T-helper 2 cell treated with Interferon-gamma antibody and Interleukin-4, amounts not matched to agents 5 μg/mL and 100 μg/mL, for 36 hours (primary cell): ENCODE data around the gene RC3H1.
"Not testable (repeated sequence)": the region's sequence is repeated elsewhere in the genome, so short reads cannot be mapped to it uniquely, and the experiment has no call there.

ENCODE experiments used
- DNase-seq: peaks from one replicate; pipeline ENCODE4 v3.0.0; 2021; ENCODE audit warnings: low spot score
- H3K27ac Mint-ChIP-seq: one replicate; pipeline ENCODE4 v1.8.0; 2021; ENCODE audit warnings: mild to moderate bottlenecking, mixed read lengths
- H3K27me3 Mint-ChIP-seq: one replicate; pipeline ENCODE4 v1.8.0; 2021; ENCODE audit warnings: low read depth, mixed read lengths
- H3K36me3 Mint-ChIP-seq: one replicate; pipeline ENCODE4 v1.8.0; 2021; ENCODE audit warnings: low read depth, mixed read lengths
- H3K4me1 Mint-ChIP-seq: one replicate; pipeline ENCODE4 v1.8.0; 2021; ENCODE audit warnings: low read depth, mixed read lengths
- H3K4me3 Mint-ChIP-seq: one replicate; pipeline ENCODE4 v1.8.0; 2022; ENCODE audit warnings: mild to moderate bottlenecking, moderate library complexity, mixed read lengths
- H3K9me3 Mint-ChIP-seq: one replicate; pipeline ENCODE4 v1.8.0; 2021; ENCODE audit warnings: mixed read lengths

RC3H1 gene

GRCh38 chr1:174007851-174008250 is 14.3 kb downstream of the RC3H1 start:
- no peaks in the 10 kb centered on the region for H3K27me3 Mint-ChIP-seq

GRCh38 chr1:174005032-174005431 is 17.1 kb downstream of the RC3H1 start:
- Mint-ChIP-seq H3K9me3 (no peaks in the 10 kb centered on the region), H3K4me1 (peaks cover 16% of the 10 kb centered on the region), H3K27me3 (no peaks in the 10 kb centered on the region), H3K27ac (no peak overlapping the region), H3K4me3 (no peak overlapping the region), H3K36me3 (peaks cover 21% of the 10 kb centered on the region)
- DNase-seq: no peak

More at GRCh38 chr1:174007851-174008250, 14.3 kb downstream of the RC3H1 start:
- Mint-ChIP-seq H3K4me1 (peaks cover 16% of the 10 kb centered on the region), H3K36me3 (peaks cover 24% of the 10 kb centered on the region), H3K4me3 (no peak overlapping the region), H3K9me3 (no peaks in the 10 kb centered on the region), H3K27ac (no peak overlapping the region)
- DNase-seq: no peak

- Mint-ChIP-seq H3K27me3 (no peaks in the 10 kb centered on the region), H3K27ac (no peak overlapping the region), H3K9me3 (no peaks in the 10 kb centered on the region), H3K4me1 (peaks cover 7% of the 10 kb centered on the region), H3K36me3 (peaks cover 18% of the 10 kb centered on the region), H3K4me3 (no peak overlapping the region)
- no peak for DNase-seq
These were observed 18.3 kb downstream of the RC3H1 start for GRCh38 chr1:174003867-174004266.

- H3K4me1 Mint-ChIP-seq: peaks cover 10% of the 10 kb centered on the region
- no peak for DNase-seq
- H3K27ac Mint-ChIP-seq: no peak overlapping the region
- no peaks in the 10 kb centered on the region for H3K9me3 Mint-ChIP-seq
- H3K27me3 Mint-ChIP-seq: no peaks in the 10 kb centered on the region
- no peak overlapping the region for H3K4me3 Mint-ChIP-seq
- H3K36me3 Mint-ChIP-seq: peaks cover 10% of the 10 kb centered on the region
These were observed 20.6 kb downstream of the RC3H1 start for GRCh38 chr1:174001573-174001972.

GRCh38 chr1:174000371-174000770 is 21.8 kb downstream of the RC3H1 start:
- Mint-ChIP-seq H3K27me3 (no peaks in the 10 kb centered on the region), H3K36me3 (peaks cover 8% of the 10 kb centered on the region), H3K9me3 (no peaks in the 10 kb centered on the region), H3K27ac (no peak overlapping the region), H3K4me1 (peaks cover 10% of the 10 kb centered on the region), H3K4me3 (no peak overlapping the region)
- DNase-seq: no peak

GRCh38 chr1:173997791-173998190 is 24.4 kb downstream of the RC3H1 start:
- H3K27ac Mint-ChIP-seq: no peak overlapping the region
- no peaks in the 10 kb centered on the region for H3K9me3 Mint-ChIP-seq
- no peaks in the 10 kb centered on the region for H3K27me3 Mint-ChIP-seq
- H3K4me3 Mint-ChIP-seq: no peak overlapping the region
- peaks cover 10% of the 10 kb centered on the region for H3K4me1 Mint-ChIP-seq
- DNase-seq: no peak
- H3K36me3 Mint-ChIP-seq: peaks cover 8% of the 10 kb centered on the region

- no peaks in the 10 kb centered on the region for H3K27me3 Mint-ChIP-seq
- no peak overlapping the region for H3K27ac Mint-ChIP-seq
- H3K4me3 Mint-ChIP-seq: no peak overlapping the region
- peaks cover 15% of the 10 kb centered on the region for H3K36me3 Mint-ChIP-seq
- H3K9me3 Mint-ChIP-seq: no peaks in the 10 kb centered on the region
- H3K4me1 Mint-ChIP-seq: peaks cover 10% of the 10 kb centered on the region
- DNase-seq: no peak
These were observed 25.2 kb downstream of the RC3H1 start for GRCh38 chr1:173996995-173997394.

GRCh38 chr1:173995475-173995874 is 26.7 kb downstream of the RC3H1 start:
- no peaks in the 10 kb centered on the region for H3K9me3 Mint-ChIP-seq
- peaks cover 20% of the 10 kb centered on the region for H3K36me3 Mint-ChIP-seq
- H3K27ac Mint-ChIP-seq: no peak overlapping the region
- H3K4me3 Mint-ChIP-seq: no peak overlapping the region
- H3K4me1 Mint-ChIP-seq: peaks cover 8% of the 10 kb centered on the region
- no peaks in the 10 kb centered on the region for H3K27me3 Mint-ChIP-seq
- no peak for DNase-seq

GRCh38 chr1:173993948-173994347 is 28.2 kb downstream of the RC3H1 start:
- not testable (repeated sequence) for H3K9me3 Mint-ChIP-seq, H3K4me1 Mint-ChIP-seq, H3K27ac Mint-ChIP-seq, DNase-seq, H3K27me3 Mint-ChIP-seq, H3K4me3 Mint-ChIP-seq
- peaks cover 20% of the 10 kb centered on the region for H3K36me3 Mint-ChIP-seq

- no peak for DNase-seq
- H3K9me3 Mint-ChIP-seq: no peaks in the 10 kb centered on the region
- no peak overlapping the region for H3K27ac Mint-ChIP-seq
- H3K4me1 Mint-ChIP-seq: peaks cover 1% of the 10 kb centered on the region
- no peaks in the 10 kb centered on the region for H3K27me3 Mint-ChIP-seq
- no peak overlapping the region for H3K4me3 Mint-ChIP-seq
- H3K36me3 Mint-ChIP-seq: peaks cover 36% of the 10 kb centered on the region
These were observed 34.1 kb downstream of the RC3H1 start for GRCh38 chr1:173988068-173988467.

GRCh38 chr1:173986951-173987350 is 35.2 kb downstream of the RC3H1 start:
- H3K27ac Mint-ChIP-seq: no peak overlapping the region

GRCh38 chr1:173970252-173970651 is 51.9 kb downstream of the RC3H1 start:
- no peaks in the 10 kb centered on the region for H3K27me3 Mint-ChIP-seq
- H3K27ac Mint-ChIP-seq: no peak overlapping the region
- no peaks in the 10 kb centered on the region for H3K4me1 Mint-ChIP-seq
- no peaks in the 10 kb centered on the region for H3K9me3 Mint-ChIP-seq
- H3K36me3 Mint-ChIP-seq: peaks cover 31% of the 10 kb centered on the region
- no peak overlapping the region for H3K4me3 Mint-ChIP-seq
- no peak for DNase-seq

More at GRCh38 chr1:173986951-173987350, 35.2 kb downstream of the RC3H1 start:
- Mint-ChIP-seq H3K4me1 (peaks cover 1% of the 10 kb centered on the region), H3K9me3 (no peaks in the 10 kb centered on the region), H3K27me3 (no peaks in the 10 kb centered on the region), H3K36me3 (peaks cover 36% of the 10 kb centered on the region), H3K4me3 (no peak overlapping the region)
- no peak for DNase-seq

GRCh38 chr1:173965896-173966295 is 56.3 kb downstream of the RC3H1 start:
- not testable (repeated sequence) for H3K4me3 Mint-ChIP-seq, H3K27me3 Mint-ChIP-seq, H3K4me1 Mint-ChIP-seq, DNase-seq, H3K27ac Mint-ChIP-seq, H3K9me3 Mint-ChIP-seq
- peaks cover 39% of the 10 kb centered on the region for H3K36me3 Mint-ChIP-seq

GRCh38 chr1:173963477-173963876 is 58.7 kb downstream of the RC3H1 start:
- no peak for DNase-seq
- Mint-ChIP-seq H3K27ac (no peak overlapping the region), H3K4me3 (no peak overlapping the region), H3K36me3 (peaks cover 48% of the 10 kb centered on the region), H3K27me3 (no peaks in the 10 kb centered on the region), H3K9me3 (no peaks in the 10 kb centered on the region), H3K4me1 (peaks cover 2% of the 10 kb centered on the region)

GRCh38 chr1:173960625-173961024 is 61.5 kb downstream of the RC3H1 start:
- no peak overlapping the region for H3K4me3 Mint-ChIP-seq
- H3K4me1 Mint-ChIP-seq: peaks cover 2% of the 10 kb centered on the region
- H3K36me3 Mint-ChIP-seq: peaks cover 44% of the 10 kb centered on the region
- DNase-seq: no peak
- H3K27me3 Mint-ChIP-seq: no peaks in the 10 kb centered on the region
- H3K27ac Mint-ChIP-seq: no peak overlapping the region
- no peaks in the 10 kb centered on the region for H3K9me3 Mint-ChIP-seq
